Measurements from ENCODE around the gene CYTH3.

DNA sequence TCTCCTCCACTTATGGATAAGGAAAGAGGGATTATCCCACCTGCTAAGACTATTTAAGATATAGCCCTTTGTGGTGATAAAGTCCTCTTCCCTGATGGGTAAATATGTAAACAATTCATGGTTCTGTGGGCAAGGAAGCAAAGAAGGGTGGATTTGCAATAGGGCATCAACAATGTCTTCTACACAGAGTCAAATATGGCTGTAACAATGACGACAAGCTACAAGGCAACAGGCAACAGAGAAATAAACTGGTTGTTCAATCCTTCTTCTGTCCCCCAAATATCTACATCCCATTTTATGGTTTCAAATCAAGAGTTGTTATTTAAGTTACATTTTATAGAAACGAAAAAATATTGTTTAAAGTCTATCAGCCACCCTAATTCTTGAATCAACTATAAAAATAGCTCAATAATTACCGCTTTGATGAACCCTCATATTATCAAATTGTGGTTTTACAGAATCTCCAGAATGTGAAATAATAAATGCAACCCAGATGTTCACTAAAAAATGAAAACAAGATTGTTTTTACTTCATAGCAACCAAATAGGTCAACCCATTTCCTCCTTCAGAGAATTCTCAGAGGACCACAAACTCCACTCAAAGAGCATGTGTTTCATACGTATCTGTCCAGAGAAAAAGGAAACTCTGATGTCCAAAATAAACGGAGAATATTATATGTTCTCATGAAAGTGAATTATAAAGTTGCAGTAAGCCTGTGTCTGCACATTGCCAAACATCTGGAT is 13.8 kb downstream of the CYTH3 start:
- TF ChIP-seq, protein P1, sequence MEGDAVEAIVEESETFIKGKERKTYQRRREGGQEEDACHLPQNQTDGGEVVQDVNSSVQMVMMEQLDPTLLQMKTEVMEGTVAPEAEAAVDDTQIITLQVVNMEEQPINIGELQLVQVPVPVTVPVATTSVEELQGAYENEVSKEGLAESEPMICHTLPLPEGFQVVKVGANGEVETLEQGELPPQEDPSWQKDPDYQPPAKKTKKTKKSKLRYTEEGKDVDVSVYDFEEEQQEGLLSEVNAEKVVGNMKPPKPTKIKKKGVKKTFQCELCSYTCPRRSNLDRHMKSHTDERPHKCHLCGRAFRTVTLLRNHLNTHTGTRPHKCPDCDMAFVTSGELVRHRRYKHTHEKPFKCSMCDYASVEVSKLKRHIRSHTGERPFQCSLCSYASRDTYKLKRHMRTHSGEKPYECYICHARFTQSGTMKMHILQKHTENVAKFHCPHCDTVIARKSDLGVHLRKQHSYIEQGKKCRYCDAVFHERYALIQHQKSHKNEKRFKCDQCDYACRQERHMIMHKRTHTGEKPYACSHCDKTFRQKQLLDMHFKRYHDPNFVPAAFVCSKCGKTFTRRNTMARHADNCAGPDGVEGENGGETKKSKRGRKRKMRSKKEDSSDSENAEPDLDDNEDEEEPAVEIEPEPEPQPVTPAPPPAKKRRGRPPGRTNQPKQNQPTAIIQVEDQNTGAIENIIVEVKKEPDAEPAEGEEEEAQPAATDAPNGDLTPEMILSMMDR (IDR thresholded peaks at IDR 0.05), result no peak
- TF ChIP-seq POLR2A (IDR thresholded peaks at IDR 0.05), result no peak
